NCI-H1417 (cell line): Measurements from ENCODE around the gene SLC25A33.
A peak's percentile ranks its signal among the peaks of the same experiment; 100 is the strongest.
"Not testable (repeated sequence)": the region's sequence is repeated elsewhere in the genome, so short reads cannot be mapped to it uniquely, and the experiment has no call there.

ENCODE experiments used
- DNase-seq, 3 experiments: peaks; one replicate each; lab custom pipeline; 2025; lab: John Stamatoyannopoulos, UW

SLC25A33 gene, protein sequence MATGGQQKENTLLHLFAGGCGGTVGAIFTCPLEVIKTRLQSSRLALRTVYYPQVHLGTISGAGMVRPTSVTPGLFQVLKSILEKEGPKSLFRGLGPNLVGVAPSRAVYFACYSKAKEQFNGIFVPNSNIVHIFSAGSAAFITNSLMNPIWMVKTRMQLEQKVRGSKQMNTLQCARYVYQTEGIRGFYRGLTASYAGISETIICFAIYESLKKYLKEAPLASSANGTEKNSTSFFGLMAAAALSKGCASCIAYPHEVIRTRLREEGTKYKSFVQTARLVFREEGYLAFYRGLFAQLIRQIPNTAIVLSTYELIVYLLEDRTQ

DNA sequence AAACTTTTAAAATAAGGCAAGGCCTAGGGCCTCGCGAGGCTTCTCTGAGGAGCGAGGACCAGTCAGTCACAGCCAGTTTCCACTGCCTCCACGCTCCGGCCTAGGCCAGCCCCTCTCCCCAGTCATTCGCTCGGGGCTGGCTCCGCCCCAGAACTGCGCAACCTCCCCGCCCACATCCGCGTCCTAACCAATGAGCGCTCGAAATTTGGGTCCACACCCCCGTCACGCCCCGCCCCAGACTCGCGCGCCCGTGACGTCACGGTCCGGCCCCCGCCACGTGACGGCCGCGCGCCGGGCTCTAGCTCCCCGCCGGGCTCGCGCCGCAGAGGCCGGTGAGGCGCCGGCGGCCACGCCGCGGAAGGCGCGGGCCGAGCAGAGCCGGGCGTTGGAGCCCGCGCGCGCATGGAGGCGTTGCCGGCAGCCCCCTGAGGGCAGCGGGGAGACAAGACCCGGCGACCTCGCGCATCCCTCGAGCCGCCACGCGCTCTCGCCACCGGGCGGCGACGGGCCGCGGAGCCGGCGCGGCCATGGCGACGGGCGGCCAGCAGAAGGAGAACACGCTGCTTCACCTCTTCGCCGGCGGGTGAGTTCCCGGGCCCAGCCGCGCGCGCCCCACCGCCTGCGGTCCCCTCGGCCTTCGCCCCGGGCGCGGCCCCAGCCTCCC is at the start of gene SLC25A33:
Gene SLC25A33 (plus strand): TSS at position 301 of the 664 bp plus-strand sequence. CDS start 227 bp downstream, at position 528.
- DNase-seq = peak; percentile 97 to 98 (median 97)

DNA sequence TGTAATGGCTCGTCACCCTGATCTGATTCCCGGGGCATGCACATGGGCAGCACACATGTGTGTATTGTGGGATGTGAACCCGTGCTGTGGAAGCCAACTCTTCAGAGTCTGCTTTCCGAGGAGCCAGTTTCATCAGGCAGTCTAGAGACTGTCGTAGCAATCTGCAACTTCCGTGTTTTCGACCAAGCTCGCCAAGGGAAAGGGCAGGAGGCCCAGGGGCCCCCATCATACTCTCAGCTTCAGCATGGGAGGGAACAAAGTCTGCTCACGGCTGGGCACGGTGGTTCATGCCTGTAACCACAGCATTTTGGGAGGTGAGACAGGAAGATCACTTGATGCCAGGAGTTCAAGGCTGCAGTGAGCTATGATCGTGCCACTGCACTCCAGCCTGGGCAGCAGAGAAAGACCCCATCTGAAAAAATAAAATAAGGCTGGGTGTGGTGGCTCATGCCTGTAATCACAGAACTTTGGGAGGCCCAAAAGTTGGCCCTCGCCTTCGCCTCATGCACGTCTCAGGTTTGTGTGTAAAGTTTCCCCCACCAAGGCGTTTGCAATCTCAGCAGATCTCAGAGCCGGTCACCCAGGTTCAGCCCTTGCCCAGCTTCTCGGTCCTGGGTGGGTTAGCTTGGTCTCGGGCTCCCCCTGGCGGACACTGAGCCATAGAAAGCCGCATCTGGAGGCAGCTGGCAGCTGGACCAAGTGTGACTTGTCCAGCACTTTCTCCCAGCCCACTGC is 48.5 kb upstream of the SLC25A33 start:
- DNase-seq = peak; percentile 64 to 85 (median 77)

DNA sequence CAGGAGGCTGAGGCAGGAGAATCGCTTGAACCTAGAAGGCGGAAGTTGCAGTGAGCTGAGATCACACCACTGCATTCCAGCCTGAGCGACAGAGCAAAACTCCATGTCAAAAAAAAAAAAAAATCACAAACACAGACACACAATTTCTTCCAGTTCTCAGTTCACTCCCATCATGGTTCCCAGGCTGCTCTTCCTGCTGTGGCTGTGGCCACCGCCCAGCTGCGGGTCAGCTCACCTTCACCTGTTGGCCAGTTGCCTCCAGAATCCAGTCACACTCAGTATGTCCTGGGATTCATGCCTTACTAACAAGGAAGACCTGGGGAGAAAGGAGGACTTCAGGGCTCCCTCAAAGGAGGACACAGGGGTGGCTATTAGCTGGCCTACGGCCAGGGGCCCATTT is 45.9 kb upstream of the SLC25A33 start:
- no peak for DNase-seq

DNA sequence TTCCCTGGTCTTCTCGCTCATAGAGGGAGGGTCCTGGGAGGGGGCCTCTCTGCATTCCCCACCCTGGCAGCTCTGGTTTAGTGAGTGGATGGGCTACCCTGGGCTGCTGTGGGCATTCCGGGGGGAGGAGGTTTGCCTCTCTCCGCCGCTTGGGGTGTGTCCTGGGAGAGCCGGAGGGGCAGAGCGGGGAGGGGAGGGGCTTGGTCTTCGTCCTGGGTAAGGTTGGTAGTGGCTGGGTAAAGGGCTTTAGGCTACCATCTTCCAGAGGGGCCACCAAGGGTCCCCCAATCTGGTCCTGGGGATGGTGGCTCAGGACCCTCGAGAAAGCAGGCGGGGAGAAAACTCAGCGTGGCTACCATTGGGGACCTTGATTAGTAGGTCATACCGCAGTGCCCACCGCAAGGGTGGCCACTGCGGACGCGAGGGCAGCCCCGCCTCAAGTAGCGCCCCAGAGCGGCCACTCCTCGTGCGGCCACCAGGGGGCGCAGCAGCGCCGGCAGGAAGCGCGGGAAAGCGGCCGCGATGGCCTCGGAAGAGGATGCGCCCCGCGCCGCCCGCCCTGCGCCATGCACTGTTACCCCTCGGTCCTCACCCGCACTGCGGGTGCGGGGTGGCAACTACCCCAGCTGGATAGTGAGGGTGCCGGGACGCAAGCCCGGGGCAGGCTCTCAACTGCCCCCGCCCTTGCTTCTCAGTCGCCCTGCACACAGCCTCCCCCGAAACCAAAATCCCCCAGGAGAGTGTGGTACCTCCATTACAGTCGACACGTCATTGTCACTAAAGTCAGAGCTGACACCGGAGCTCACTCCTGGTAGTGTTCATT is 44.1 kb upstream of the SLC25A33 start:
- DNase-seq = peak; percentile 59 to 78 (median 73)

DNA sequence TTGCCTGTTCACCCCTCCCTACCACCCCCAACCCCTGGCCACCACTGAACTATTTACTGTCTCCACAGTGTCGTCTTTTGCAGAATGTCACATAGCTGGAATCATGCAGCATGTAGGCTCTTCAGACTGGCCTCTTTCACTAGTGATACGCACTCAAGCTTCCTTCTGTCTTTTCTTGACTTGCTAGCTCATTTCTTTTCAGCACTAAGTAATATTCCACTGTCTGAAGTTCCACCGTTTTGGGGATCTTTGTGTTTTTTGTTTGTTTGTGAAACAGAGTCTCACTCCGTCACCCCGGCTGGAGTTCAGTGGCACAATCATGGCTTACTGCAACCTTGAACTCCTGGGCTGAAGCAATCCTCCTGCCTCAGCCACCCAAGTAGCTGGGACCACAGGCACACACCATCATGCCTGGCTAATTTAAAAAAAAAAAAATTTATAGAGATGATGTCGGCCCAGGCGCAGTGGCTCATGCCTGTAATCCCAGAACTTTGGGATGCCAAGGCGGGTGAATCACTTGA is 43.4 kb upstream of the SLC25A33 start:
- no peak for DNase-seq

DNA sequence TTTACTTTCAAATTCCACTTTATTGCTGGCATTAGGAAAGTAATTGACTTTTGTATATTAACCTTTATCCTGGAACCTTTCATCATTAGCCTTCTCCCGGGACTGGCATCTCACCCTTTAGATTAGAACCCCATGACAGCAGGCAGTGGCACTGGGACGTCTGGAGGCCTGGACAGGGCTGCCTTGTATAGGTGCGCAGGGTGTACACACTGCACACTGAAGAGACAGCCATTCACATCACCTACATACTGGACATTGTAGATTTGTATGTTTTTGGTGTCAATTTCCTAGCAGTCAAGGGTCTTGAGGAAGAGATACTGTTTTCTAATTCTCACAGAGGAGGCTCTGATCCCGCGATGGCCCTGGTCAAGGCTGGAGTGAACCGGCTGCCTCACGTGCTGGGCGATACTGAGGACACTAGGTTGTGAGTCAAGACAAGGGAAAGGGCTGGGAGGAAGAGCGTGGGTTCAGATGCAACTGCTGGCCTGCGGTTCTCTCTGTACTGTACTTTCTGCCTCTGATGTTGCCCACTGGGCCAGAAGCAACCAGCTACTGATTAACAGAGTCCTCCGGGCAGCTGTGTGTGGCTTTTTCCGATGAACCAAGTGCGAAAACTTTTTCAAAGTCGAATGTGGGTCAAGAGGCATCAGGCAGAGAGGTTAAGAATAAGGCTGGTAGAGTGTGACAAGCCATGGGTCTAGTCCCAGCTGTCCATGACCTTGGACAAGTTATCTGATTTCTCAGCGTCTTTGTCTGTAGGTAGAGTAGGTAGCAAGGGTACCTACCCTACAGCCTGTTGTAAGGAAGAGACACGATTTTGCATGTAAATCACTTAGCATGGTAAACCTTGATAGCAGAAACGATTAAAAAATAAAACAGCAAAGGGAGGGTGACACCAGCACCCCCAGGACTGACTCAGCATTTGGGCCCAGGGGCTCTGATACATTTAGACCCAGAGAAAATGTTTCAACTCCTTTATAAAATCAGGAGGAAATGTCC is 38.2 kb upstream of the SLC25A33 start:
- DNase-seq = no peak

DNA sequence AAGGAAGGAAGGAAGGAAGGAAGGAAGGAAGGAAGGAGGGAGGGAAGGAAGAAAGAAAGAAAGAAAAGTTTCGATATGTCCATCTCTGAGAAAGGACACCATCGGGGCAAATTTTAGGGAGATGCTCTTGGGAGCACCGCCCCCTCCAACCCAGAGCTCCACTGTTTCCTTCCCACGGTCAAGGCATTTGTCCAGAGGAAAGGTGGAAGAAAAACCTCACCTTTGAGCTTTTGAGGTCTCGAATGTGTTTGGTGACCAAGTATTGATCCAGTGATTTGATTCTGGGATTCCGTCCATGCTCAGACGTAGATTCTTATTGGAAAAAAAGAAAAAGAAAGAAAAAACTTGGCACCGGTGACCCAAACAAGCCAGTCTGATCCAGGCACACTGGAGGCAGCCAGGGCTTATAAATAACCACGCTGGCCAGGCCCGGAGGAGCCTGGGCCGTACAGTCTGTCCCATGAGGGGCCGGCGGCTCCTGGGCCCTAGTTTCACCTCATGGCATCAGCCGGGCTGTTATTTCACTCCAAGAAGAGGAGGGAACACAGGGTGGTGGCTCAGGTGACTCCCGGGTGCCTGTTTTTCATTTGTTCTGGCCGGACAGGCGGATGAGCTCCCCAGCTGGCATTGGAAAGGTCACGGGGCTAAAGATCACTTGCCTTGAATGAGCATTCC is 36.1 kb upstream of the SLC25A33 start:
- no peak for DNase-seq

DNA sequence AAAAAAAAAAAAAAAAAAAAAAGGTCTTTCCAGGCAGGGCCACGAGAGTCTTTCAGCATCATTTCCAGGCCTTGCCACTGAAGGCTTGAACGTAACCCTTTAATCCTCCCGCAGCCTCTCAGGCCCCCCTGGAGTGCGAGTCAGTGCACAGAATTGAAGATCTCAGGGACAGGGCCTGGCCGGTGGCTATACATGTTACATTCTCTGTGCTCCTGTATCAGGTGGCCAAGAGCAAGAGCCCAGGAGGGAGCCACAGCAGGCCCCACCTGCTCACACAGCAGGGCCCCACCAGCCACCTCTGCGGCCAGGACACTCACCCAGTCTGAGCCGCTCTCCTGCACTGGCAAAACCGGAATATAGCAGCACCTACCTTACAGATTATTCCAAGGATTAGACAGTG is 34.1 kb upstream of the SLC25A33 start:
- peak in 2 of 3 experiments; percentile 49 to 77 for DNase-seq

DNA sequence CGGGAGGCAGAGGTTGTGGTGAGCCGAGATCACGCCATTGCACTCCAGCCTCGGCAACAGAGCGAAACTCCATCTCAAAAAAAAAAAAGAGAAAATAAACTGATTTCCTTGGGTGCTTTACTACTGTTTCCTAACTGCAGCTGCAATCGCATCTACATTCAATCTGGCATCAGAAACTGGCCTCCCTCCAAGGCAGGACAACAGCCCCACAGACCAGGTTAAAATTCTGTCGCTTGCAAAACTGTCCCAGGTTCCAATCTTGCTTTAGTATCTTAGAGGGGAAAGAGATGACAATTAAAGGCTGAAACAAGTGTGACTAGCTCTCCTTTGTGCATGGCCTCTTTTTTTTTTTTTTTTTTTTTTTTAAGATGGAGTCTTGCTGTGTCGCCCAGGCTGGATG is 32.4 kb upstream of the SLC25A33 start:
- no peak for DNase-seq

DNA sequence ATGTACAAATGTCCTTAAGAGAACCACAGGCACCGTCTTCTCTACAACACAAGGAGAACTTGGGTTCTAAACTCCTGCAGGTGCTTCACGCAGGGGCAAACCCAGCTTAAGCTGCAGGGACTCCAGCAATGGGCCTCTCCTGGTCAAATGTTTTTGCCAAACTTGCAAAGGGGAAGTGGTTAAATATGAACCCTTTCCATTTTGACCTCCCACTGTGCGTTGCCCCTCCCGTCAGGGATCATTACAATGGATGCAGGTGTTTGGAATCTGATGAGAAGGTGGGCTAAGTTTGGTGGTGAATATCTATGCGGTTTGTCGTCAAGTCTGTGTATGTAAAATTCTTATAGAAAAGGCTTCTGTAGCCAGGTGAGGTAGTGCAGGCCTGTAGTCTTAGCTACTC is 29.1 kb upstream of the SLC25A33 start:
- no peak for DNase-seq

DNA sequence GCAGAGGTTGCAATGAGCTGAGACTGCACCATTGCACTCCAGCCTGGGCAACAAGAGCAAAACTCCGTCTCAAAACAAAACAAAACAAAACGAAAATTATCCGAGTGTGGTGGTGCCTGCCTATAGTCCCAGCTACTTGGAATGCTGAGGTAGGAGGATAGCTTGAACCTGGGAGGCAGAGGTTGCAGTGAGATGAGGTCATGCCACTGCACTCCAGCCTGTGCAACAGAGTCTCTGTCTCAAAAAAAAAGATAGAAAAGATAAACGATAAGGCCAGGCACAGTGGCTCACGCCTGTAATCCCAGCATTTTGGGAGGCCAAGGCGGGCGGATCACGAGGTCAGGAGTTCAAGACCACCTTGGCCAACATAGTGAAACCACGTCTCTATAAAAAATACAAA is 23.7 kb upstream of the SLC25A33 start:
- DNase-seq = not testable (repeated sequence)

DNA sequence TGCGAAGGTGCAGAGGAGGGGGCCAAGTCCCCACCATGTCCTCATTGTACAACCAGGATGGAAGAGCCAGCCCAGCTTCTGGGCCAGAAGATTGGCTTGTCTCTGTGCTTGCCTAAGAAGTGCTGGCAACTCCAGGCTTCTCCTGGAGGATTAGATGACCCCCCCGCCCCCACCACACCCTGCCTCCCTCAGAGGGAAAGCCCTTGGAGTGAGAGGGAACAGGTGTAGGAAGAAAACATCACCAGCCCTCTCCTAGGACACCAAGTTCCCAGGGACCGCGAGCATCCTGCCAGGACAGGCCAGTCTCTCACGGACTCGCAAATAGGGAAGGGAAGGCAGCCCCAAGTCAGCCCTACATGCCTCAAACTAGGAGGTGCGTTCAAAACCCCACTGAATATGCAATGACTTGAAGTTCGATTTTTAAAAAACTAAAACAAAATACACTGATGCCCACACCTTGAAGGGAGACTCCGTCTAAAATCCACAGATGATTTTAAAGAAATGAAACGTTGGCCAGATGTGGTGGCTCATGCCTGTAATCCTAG is 20.7 kb upstream of the SLC25A33 start:
- no peak for DNase-seq

DNA sequence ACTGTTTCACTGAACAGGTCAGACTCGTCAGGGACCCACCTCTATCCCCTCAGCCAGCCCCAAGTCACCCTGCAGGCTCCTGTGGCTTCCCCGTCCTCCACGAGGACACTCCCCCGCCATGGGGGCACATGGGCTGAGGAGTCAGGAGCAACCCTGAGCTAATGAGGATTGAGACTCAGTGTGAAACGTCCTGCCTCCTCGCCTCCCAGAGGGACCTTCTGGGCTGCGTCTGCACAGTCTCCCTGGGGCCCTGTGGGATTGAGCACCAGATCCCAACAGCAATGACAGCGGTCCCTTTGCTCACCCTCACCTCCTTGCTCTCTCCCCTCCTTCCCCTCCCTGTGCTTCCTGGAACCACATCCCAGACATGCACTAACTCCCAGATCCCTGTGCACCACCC is 18.9 kb upstream of the SLC25A33 start:
- DNase-seq = no peak

DNA sequence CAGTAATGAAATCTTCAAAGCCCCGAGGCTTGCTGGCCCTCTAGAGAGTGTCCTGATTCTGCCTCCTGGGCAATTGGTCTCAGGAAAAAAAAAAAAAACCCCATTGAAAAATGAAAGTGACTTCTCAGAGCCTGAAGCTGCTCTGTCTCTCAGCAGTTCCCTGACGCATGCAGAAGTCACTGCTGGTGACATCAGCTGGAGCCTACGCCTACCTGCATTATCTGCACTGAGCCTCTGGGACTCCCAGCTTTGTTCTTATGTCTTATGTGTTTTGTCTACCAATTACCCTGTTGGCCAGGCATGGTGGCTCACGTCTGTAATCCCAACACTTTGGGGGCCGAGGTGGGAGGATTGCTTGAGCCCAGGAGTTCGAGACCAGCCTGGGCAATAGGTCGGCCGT is 10.1 kb upstream of the SLC25A33 start:
- no peak for DNase-seq

DNA sequence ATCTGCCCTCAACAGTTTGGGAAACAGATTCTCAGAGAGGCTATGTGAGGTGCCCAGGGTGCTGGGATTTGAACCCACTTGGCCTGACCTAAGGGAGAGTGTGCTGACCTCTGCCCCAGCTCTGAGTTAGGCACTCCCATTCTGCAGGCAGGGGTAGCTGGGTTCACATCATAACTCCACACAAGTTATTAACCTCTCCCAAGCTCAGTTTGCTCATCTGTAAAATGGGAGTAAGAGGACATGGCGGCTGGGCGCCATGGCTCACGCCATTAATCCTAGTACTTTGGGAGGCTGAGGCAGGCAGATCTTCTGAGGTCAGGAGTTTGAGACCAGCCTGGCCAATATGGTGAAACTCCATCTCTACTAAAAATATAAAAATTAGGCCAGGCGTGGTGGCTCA is 8.9 kb upstream of the SLC25A33 start:
- no peak for DNase-seq

DNA sequence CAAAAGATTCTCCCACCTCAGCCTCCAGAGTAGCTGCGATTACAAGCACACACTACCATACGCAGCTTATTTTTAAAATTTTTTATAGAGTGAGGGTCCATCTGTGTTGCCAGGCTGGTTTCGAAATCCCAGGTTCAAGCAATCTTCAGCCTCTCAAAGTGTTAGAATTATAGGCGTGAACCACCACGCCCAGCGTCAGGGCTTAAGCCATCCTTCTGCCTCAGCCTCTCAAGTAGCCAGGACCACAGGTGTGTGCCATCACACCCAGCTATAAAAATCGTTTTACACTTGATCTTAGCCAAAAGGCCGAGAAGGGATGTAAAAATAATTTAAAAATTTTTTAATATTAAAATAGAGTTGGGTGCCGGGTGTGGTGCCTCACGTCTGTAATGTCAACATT is 4.3 kb upstream of the SLC25A33 start:
- no peak for DNase-seq

DNA sequence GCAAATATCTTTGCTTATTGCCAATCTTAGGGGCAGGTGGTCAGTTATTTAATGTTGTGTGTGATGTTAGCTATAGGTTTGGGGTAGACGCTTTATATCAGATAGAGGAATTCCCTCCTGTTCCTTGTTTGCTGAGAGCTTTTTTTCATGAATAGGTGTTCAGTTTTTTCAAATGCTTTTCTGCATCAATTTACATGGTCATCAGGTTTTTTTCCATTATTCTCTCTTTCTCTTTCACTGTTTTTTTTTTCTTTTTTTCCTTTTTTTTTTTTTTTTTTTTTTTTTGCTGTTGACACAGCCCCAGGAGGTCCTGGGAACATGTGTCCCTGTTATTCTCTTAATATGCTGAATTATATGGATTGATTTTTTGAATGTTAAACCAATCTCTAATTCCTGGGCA is 3.0 kb upstream of the SLC25A33 start:
- DNase-seq = no peak

DNA sequence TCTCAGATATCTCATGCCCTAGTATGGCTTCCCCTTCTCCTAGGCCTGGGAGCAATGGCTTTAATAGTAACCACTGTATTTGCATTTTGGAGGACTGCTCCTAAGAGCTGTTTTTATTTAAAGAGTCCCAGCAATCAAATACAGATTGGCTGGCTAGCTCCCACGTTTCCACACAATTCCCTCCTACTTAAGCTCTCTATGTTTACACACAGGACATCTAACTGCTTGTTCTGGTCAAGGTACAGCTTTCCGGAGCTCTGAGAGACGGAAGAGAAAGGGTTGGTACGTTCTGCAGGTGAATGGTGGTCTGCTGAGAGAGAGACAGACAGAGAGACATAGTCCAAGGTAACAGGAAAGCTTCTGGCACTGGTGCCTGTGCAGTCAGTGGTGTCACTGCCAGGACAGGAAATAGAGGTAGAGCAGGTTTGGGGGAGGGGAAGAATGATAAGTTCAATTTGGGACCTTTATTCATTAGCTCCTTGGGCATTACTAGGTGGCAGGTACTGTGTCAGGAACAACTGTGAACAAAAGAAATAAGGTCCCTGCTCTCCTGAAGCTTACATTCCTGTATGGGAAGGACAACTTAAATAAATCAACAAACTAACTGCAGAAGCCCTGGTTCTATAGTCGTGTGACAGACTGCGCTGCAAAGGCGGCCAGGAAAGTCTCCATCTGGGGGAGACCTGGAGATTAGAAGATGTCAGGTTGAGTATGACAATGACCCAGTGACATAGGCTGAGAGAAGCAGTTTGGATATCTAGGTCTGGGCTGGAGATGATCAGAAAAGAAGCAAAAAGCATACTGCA is 1.2 kb upstream of the SLC25A33 start:
- DNase-seq = peak in 1 of 3 experiments; percentile 30

DNA sequence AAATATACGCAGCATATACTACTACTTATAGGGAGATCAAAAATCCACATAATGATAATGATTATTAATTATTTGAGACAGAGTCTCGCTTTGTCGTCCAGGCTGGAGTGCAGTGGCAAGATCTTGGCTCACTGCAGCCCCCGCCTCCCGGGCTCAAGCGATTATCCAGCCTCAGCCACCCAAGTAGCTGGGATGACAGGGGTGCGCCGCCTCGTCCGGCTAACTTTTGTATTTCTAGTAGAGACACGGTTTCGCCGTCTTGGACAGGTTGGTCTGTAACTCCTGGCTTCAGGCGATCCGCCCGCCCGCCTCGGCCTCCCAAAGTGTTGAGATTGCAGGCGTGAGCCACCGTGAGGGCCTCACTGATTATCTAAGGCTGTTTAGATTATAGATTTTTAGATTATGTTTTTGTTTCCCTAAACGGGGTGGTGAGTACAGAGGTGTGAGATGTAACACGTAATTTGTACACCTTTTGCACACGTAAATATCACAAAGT is 548 bp upstream of the SLC25A33 start:
- no peak for DNase-seq
